NCI-H774 (cell line): ENCODE results near the gene ZNF804A.
"Not testable (repeated sequence)": the region's sequence is repeated elsewhere in the genome, so short reads cannot be mapped to it uniquely, and the experiment has no call there.

Experiments
- DNase-seq: peaks from one replicate; lab custom pipeline; 2025; lab: John Stamatoyannopoulos, UW

Gene ZNF804A

DNA sequence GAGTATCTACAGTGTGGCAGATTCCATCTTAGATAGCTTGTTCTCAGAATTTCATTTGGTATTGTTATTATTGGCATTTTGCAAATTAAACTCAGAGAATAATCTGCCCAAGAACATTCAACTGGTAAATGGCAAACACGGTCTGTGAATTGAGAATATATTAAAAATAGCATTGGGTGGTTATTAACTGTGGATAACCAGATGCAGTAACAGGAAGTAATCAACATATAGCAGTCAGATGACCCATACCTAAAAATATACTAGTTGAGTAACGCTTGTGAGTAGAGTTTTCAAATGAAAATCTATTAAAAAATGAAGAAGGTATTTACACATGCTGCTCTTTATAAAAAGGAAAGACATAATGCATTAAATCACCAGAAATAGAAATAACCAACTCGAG lies 129.5 kb downstream of the ZNF804A start:
- no peak for DNase-seq

DNA sequence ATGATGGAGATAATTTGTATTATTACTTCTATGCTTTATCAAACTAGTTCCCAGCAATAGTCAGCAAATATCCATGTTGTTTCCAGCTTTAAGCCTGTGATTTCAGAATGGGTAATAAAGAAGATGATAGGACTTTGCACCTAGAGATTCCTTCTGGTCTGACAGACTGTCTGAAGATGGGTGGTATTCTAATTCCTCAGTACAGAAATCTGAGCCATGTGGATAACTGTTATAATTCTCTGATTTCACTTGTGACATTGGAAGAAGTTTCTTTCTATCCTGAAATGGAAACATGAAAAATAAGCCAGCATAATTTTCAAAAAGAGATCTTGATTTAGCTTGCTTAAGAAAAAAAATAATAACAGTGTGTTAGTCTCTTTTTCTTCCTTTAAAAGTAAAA lies 130.1 kb downstream of the ZNF804A start:
- DNase-seq: no peak

DNA sequence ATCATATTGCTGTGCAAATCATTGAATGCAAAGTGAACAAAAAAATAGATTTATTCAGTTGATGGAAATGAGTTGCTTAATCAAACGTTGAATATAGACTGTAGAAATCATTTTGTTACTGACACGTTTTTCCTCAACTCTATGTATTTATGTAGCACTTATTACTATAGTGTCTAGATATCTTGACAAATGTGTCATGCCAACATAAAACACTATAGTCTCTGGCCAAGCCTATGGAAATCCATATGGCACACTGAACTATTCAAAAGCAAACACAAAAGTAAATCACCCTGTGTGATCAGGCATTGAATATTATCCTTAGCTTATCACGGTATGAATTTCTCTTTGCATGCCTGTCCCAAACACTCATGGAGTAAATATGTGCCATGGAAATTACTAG lies 131.3 kb downstream of the ZNF804A start:
- DNase-seq: no peak

DNA sequence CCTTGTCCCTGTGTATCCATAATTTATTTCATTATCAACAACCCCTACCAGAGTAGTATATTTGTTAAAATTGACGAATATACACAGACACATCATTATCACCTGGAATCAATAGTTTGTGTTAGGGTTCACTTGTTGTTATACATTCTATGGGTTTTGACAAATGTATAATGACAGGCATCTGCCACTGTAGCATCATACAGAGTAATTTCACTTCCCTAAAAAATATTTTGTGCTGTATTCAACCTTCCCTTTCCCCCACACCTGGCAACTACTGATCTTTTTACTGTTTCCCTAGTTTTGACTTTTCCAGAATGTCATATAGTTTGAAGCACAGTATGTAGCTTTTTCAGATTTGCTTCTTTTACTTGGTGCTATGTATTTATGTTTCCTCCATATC lies 132.0 kb downstream of the ZNF804A start:
- no peak for DNase-seq

DNA sequence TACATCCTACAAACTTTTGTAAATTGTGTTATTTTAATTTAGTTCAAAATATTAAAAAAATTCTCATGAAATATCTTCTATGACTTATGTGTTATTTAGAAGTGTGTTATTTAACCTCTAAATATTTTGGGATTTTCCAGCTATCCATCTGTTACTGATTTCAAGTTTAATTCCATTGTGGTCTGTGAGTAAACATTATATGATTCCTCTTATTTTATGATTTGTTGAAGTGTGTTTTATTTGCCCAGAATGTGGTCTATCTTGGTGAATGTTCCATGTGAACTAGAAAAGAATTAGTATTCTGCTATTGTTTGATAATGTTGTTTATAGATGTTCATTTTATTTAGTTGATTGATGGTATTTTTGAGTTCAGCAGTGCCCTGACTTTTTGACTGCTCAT lies 136.0 kb downstream of the ZNF804A start:
- DNase-seq: no peak

DNA sequence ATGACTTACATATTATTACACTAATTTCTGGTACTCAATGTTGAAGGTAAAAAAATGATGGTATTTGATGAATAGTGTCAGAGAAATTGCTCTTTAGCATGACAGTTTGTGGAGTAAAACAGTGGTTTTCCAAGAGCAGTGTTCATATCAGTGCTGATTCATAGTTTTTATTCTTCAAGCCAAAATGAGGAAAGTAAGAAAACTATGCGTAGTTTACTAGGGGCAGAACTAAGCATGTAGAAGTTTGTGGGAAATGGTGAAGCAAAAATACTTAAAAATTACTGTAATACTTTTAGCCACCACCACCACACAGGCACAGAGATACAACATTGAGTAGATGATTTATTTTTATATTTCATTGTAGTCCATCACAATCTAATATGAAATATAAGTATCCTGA lies 137.3 kb downstream of the ZNF804A start:
- no peak for DNase-seq

DNA sequence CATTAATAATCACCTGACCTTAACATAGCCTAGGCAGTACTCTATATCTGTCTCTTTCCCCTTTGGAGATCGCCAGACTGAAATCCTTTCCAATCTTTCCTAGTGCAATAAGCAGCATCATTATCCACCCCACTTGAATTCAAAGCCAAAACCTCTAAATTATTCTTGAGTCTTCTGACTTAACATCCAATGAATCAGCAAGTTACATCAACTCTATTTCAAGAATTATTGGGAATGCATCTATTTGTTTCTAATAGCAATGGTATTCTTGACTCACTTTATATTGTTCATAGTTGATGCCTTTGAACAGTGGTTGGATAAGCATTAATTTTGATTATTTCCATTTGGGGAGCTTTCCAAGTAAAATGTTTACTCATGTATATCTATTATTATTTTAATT lies 144.8 kb downstream of the ZNF804A start:
- DNase-seq: no peak

DNA sequence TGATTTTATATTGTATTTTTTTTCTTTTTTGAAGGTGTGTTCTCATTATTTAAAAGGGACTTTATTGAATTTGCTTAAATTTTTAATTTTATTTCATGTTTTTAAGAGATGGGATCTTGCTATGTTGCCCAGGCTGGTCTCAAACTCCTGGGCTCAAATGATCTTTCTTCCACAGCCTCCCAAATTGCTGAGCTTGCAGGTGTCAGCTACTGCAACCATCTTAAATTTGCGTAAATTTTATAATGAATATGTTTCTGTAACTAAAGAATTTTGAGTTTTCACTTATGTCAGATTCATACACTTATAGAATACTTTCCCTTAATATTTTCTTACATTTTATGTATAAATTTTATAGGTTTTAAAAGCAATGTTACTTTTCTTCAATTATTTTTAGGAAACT lies 157.8 kb downstream of the ZNF804A start:
- DNase-seq: no peak

DNA sequence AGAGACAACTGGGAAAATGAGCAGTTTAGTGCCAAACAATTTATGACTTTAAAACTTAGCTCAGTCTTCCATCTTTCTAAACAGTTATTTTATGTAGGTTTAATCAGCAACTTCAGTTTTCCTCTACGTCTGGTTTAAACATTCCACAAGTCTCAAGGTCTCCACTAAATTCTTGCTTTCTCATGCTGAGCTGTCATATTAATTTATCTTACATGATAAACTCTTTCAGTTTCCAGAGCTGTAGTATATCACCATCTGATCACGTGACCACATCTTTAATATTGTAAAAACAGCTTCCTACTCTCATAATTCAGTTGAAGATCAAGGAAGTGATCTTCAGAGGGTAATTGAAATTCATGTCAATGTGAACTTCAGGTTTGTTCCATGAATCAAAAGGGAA lies 158.6 kb downstream of the ZNF804A start:
- DNase-seq: no peak

DNA sequence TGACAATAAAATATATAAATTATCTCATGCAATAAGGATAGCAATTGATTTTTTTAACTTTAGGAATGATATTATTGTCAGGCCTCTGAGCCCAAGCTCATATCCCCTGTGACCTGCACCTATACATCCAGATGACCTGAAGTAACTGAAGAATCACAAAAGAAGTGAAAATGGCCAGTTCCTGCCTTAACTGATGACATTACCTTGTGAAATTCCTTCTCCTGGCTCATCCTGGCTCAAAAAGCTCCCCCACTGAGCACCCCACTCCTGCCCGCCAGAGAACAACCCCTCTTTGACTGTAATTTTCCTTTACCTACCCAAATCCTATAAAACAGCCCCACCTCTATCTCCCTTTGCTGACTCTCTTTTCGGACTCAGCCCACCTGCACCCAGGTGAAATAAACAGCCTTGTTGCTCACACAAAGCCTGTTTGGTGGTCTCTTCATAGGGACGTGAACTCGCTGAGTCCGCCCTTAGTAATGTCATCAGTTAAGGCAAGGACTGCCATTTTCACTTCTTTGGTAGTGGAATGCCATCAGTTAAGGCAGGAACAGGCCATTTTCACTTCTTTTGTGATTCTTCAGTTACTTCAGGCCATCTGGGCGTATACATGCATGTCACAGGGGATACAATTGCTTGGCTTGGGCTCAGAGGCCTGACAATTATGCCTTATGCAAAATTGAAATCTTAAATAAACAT lies 161.4 kb downstream of the ZNF804A start:
- not testable (repeated sequence) for DNase-seq

DNA sequence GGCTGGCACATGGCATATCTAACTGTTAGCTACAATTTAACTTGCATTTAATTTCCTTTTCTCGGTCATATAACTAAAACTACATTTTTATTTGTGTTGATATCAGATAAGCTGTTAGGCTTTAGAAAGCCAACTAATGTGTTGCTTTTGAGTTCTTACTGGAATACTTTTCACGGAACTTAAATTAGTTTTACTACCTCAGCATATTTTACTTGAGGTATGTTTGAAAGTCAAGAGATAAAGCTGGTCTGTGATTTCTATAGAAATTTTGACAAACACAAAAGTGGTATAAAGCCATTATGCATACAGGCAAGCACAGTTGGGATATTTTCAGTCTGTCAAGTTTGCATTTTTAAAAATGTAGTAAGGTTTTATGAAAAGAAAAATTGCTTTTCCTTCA lies 162.6 kb downstream of the ZNF804A start:
- no peak for DNase-seq

DNA sequence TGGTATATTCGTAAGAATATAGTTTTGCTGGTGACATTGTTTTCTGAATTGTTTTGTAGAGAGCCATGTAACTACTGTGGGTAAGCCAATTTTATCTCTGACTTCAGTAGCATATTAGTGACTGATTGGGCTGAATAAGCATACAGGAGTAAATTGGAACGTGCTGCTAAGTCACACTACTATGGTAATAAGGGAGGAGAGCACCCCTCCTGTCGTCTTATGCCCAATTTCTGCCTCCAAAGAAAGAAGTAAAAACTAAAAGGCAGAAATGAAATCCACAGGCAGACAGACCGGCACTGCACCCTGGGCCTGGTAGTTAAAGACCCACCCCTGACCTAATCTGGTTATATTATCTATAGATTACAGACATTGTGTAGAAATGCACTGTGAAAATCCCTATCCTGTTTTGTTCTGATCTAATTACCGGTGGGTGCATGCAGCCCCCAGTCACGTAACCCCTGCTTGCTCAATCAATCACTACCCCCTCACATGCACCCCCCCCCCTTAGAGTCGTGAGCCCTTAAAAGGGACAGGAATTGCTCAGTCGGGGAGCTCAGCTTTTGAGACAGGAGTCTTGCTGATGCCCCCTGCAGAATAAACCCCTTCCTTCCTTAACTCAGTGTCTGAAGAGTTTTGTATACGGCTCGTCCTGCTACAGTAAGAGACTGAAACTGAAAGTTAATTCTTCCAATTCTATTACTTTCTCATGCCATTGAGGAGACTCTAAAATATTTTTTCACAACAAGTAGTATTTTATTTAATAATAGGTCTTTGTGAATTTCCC lies 167.0 kb downstream of the ZNF804A start:
- no peak for DNase-seq

DNA sequence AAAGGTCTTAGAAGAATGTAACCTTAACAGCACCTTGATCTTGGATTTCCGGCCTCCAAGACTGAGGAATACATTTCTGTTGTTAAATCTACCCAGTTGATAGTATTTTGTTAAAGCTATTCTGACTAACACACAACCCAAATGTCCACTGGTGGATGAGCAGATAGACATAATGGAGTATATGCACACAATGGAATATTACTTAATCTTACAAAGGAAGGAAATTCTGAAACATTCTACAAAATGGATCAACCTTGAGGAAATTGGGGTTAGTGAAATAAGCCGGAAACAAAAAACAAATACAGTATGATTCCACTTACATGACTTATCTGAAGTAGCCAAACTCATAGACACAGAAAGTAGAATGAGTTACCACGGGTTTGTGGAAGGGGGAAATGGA lies 168.7 kb downstream of the ZNF804A start:
- no peak for DNase-seq

DNA sequence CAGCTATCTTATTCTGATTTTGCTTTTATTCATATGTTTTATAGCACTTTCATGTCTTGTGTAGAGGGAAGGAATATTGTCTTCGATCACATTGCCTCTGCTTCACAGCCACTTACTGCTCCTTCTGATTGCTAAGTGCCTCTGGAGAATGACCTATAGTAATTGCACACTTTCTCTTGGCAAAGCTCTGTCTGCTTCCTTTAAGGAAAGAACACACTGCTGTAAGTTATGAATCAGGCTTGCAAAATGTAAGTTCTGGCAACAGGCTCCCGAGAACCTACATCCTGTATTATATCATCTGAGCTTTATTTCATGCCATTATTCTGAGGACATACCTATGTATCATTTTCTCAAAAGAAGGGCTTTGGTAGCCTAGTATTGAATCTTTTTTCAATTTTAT lies 170.7 kb downstream of the ZNF804A start:
- DNase-seq: no peak

DNA sequence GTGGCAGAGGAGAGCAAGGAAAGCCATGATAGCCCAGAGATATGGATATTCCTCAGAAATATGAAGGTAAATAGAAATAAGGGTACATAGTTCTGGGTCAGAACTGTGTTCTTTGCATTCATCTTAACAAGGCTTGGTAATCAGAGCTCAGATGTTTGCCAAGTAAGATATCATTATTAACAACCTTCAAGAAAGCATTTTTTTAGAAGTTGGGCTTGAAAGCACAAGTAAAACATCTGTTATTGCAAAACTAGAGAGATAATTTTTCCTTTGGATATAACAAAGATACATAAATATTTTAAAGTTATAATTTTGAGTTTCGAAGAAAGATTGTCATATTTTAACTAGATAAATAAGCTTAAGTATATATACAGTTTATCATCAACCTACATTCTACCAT lies 171.4 kb downstream of the ZNF804A start:
- no peak for DNase-seq

DNA sequence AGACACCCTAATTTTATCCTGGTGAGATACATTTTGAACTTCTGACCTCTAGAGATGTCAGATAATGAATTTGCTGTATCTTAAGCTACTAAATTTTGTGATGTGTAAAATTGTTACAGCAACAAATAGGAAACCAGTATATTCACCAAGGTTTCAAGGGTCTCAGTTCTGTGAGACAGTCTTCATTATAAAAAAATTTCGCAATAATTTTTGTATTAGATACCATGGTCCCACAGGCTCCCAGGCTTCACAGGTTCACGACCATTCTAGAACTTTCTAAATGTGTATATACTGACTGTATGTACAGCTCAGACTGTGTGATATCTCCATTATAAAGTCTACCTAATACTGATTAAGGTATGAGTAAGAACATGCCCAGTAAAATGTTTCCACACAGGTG lies 181.4 kb downstream of the ZNF804A start:
- no peak for DNase-seq

DNA sequence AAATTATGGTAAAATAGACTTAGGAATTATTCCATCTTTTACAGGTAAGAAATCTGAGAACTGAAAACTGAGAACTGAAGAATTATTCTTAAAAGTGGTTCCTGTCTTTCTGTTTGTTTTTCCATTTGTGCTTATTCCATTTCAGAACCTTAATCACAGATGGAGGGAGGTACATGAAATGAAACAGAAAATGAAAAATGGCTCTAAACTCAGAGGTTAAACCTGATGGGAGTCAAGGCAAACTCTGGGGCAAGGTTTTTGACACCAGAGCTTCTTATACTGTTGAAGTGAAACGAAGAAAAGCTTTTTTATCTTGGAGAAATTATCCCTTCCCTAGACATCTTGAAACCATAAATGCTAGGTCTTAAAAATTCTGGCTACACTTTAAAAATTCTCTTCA lies 182.1 kb downstream of the ZNF804A start:
- DNase-seq: no peak

DNA sequence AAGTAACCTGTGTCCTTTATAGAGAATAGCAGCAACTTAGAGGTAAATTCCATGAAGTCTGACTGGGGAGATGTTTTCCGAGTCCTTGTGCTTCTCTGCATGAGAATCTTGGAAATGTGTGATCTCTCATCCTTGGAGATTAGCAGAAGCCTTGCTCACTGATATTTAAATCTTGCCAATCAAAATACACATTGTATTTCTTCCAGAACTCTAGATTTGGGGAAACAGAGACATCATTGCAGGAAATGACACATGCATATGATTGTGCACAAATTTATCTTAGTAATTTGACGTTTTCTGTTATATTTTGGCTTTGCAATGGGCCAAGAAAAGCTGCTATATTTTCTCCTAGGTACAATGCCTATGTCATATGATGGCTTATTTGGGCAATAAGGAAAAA lies 182.6 kb downstream of the ZNF804A start:
- no peak for DNase-seq

DNA sequence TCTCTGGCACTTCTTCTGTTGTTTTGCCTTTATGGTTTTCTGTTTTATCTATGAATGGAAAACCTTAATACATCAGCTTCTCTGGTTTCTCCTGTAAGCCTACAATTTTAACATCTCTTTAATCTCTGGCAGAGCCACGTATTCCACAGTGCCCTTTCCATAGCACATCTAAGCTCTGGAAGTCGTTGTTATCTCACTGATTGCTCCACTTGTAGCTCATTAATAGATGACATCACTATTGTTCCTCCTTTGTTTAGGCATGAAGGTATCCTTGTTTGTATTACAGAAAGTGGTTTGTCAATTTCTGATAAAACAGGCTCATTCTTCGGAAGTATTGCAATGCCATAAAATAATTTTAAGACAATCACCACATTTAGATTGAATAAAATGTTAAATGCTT lies 185.2 kb downstream of the ZNF804A start:
- no peak for DNase-seq

DNA sequence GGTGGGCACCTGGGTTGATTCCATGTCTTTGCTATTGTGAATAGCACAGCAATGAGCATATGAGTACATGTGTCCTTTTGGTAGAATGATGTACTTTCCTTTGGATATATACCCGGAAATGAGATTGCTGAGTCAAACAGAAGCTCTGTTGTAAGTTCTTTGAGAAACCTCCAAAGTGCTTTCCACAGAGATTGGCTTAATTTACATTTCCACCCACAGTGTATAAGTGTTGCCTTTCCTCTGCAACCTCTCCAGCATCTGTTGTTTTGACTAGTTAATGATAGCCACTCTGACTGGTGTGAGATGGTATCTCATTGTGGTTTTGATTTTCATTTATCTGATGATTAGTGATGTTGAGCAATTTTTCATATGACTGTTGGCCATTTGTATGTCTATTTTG lies 194.8 kb downstream of the ZNF804A start:
- no peak for DNase-seq

DNA sequence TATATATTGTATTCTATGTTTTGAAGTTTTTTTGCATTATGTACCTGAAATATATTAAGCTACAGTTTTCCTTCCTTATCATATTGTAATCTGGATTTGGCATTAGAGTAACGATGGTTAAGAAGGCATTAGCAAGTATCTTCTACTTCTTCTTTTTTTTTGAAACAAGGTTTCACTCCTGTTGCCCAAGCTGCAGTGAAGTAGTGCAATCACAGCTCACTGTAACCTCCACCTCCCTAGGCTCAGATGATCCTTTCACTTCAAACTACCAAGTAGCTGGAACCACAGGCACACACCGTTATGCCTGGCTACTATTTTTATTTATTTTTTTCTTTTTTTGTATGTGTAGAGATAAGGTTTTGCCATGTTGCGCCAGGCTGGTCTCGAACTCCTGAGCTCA lies 201.1 kb downstream of the ZNF804A start:
- no peak for DNase-seq

DNA sequence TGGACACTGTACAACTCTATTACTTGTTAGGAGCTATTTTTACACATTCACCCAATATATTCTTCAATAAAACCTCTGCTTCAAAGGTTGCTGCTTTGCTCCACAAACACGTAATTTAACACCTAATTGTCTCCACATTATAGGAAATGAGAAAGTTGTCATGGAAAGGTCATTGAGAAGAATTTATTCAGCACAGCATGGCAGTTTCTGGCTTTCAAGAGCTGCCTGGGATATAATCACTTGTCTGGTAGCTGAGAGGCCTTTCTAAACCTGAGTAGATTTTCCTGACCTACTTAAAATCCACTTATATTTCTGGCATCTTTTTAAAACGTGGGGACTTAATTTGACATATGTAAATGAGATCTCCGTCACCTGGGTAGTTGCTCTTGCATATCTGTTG lies 216.1 kb downstream of the ZNF804A start:
- peak; percentile 15 for DNase-seq

DNA sequence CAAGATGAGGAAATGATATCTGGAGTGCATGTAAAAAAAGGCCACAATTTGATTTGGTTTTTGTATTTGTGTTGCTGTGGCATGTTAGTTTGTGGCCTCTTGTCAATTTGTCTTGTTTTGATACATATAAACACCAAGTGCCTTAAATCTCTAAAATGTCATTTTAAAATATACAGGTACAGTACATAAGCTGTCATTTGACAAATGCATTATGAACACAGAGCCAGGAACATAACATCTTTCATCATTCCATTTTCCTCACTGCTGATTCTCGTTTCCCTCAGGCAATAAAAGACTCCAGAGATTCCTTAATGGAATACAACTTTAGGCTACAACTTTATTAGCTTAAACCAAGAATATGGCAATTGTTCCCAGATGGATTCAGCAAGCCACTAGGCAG lies 217.5 kb downstream of the ZNF804A start:
- no peak for DNase-seq

DNA sequence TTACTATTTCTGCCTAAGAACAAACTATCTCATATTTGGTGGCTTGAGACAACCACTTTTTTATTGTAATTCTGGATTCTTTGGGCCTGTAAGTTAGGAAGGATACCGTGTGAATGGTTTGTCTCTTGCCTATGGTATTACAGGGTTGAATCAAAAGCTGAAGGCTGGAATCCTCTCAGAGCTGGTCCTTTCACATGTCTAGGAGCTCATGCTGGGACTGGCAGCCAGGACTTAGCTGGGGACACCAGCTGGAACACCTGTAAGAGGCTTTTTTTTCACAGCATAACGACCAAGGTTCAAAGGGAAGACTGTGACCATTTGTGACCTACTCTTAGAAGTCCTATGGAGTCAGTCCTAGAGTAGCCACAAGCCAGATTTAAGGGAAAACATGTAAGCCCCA lies 226.3 kb downstream of the ZNF804A start:
- no peak for DNase-seq
